SK-N-MC (cell line): Measurements from ENCODE around the gene KCNN3.
"Not testable (repeated sequence)": the region's sequence is repeated elsewhere in the genome, so short reads cannot be mapped to it uniquely, and the experiment has no call there.

Experiments used
- EZH2 ChIP-seq: fragments of 200-600 bp; sonication (generic); IDR thresholded peaks from one replicate; pipeline ENCODE4 v1.6.1; 2017; ENCODE audit warnings: antibody characterized with exemption
- FOXP2 ChIP-seq: optimal IDR thresholded peaks from 2 replicates; pipeline ENCODE3; 2011; ENCODE audit warnings: mild to moderate bottlenecking, moderate library complexity; ENCODE audit not compliant: insufficient read depth; ENCODE audit errors: extremely low read length, control extremely low read depth
- POLR2AphosphoS5 ChIP-seq: IDR thresholded peaks from 2 replicates; pipeline ENCODE4 v1.6.1; 2012; ENCODE audit warnings: mild to moderate bottlenecking, low read depth, low read length, borderline replicate concordance

DNA sequence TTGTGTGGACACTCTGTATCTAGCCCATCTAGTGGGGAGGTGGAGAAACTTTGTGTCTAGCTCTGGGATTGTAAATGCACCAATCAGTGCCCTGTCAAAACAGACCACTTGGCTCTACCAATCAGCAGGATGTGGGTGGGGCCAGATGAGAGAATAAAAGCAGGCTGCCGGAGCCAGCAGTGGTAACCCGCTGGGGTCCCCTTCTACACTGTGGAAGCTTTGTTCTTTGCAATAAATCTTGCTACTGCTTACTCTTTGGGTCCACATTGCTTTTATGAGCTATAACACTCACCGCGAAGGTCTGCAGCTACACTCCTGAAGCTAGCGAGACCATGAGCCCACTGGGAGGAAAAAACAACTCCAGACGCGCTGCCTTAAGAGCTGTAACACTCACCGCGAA lies 198.7 kb downstream of the KCNN3 start:
- TF ChIP-seq POLR2AphosphoS5, EZH2, FOXP2: not testable (repeated sequence)
